Gastroesophageal sphincter (tissue), 3 donors: ENCODE results near the gene ENG.

ENCODE experiments used
- EP300 ChIP-seq: sonication (generic); formaldehyde crosslinking; IDR thresholded peaks from one replicate; pipeline ENCODE4 v1.6.1; 2017; ENCODE audit warnings: antibody characterized with exemption, mild to moderate bottlenecking
- POLR2A ChIP-seq, 2 donors: fragments of 450-650 bp; IDR thresholded peaks; one replicate each; pipeline ENCODE4 v1.6.1; 2017; ENCODE audit warnings: antibody characterized with exemption in 2 of 2, mild to moderate bottlenecking in 2 of 2, moderate library complexity in 1 of 2
- POLR2AphosphoS5 ChIP-seq: sonication (generic); formaldehyde crosslinking; IDR thresholded peaks from one replicate; pipeline ENCODE4 v1.6.1; 2017; ENCODE audit warnings: antibody characterized with exemption
- TF ChIP-seq, protein P1 (sequence below), 4 experiments: fragments of 200-600 bp in 2 of 4; fragments of 450-650 bp in 2 of 4; sonication (generic) in 1 of 4; IDR thresholded peaks; one replicate each; pipeline ENCODE4 v1.5.1; 2017 to 2019; ENCODE audit warnings: antibody characterized with exemption in 4 of 4, mild to moderate bottlenecking in 2 of 4, moderate library complexity in 2 of 4

DNA sequence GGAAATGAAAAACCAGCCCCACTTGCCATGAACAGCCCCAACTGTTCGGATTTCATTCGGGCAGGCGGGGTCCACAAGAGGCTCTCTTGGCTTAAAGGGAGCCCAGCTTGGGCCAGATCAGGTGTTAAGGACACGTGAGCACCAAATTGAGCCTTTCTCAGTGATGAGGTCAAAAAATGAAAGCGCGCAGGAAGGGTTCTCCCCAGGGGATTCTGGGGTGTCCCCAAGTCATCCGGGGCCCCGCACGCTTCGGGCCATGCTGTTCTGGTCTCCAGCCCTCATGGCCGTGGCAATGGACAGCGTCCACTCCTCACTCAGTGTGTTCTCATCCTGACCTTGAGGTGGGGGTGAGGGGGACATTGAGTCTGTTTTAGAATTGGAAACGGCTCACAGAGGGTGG is 12.1 kb upstream of the ENG start:
- TF ChIP-seq, protein P1, sequence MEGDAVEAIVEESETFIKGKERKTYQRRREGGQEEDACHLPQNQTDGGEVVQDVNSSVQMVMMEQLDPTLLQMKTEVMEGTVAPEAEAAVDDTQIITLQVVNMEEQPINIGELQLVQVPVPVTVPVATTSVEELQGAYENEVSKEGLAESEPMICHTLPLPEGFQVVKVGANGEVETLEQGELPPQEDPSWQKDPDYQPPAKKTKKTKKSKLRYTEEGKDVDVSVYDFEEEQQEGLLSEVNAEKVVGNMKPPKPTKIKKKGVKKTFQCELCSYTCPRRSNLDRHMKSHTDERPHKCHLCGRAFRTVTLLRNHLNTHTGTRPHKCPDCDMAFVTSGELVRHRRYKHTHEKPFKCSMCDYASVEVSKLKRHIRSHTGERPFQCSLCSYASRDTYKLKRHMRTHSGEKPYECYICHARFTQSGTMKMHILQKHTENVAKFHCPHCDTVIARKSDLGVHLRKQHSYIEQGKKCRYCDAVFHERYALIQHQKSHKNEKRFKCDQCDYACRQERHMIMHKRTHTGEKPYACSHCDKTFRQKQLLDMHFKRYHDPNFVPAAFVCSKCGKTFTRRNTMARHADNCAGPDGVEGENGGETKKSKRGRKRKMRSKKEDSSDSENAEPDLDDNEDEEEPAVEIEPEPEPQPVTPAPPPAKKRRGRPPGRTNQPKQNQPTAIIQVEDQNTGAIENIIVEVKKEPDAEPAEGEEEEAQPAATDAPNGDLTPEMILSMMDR (IDR thresholded peaks at IDR 0.05): no peak
- TF ChIP-seq EP300 (no peak), POLR2A (IDR thresholded peaks at IDR 0.05) (no peak), POLR2AphosphoS5 (no peak)
